Left ventricle myocardium inferior (tissue), 1 donor: ENCODE measurements around the gene CNKSR1. TPM values are rescaled to one million over a fixed set of nuclear protein-coding genes. Genes with fewer than 3 reads are reported as not detected.
"Not testable (repeated sequence)": the region's sequence is repeated elsewhere in the genome, so short reads cannot be mapped to it uniquely, and the experiment has no call there.

ENCODE experiments used
- DNase-seq: peaks from one replicate; pipeline ENCODE4 v3.0.0-alpha.2; 2020
- H3K27ac ChIP-seq: fragments of 200-600 bp; replicated peaks from 2 replicates; pipeline ENCODE4 v1.8.0; 2021
- H3K27me3 ChIP-seq: fragments of 200-600 bp; 2 replicates; pipeline ENCODE4 v1.8.0; 2021; ENCODE audit warnings: low read depth
- H3K36me3 ChIP-seq: fragments of 200-600 bp; 2 replicates; pipeline ENCODE4 v1.8.0; 2021
- H3K4me1 ChIP-seq: fragments of 200-600 bp; 2 replicates; pipeline ENCODE4 v1.8.0; 2021
- H3K4me3 ChIP-seq: fragments of 200-600 bp; 2 replicates; pipeline ENCODE4 v1.8.0; 2021; ENCODE audit warnings: mild to moderate bottlenecking, moderate library complexity
- H3K9me3 ChIP-seq: fragments of 200-600 bp; replicated peaks from 2 replicates; pipeline ENCODE4 v1.8.0; 2021
- intact Hi-C: fragments of 100-400 bp; cut with micrococcal nuclease; formaldehyde crosslinking; loops from one replicate; pipeline ENCODE4 v1.11.0; 2022
- total RNA-seq: library from RNA; stranded (reverse); fragmentation: NEBNext Ultra II Directional; extraction: Animal tissue kit (Norgen Biotek cat#: 25700); gene quantifications from one replicate; pipeline ENCODE4 v1.2.1, GENCODE V29; 2021
- TF ChIP-seq, protein P1 (sequence below): fragments of 200-600 bp; IDR thresholded peaks from 2 replicates; pipeline ENCODE4 v1.8.0; 2021; ENCODE audit warnings: antibody characterized with exemption, mild to moderate bottlenecking, borderline replicate concordance
- donor health status: DM: no; HTN: yes; CAD: no; lungs with severe emphysema.

The CNKSR1 gene
- total RNA-seq, 1 donor from 2014 or later = 1.8 TPM

DNA sequence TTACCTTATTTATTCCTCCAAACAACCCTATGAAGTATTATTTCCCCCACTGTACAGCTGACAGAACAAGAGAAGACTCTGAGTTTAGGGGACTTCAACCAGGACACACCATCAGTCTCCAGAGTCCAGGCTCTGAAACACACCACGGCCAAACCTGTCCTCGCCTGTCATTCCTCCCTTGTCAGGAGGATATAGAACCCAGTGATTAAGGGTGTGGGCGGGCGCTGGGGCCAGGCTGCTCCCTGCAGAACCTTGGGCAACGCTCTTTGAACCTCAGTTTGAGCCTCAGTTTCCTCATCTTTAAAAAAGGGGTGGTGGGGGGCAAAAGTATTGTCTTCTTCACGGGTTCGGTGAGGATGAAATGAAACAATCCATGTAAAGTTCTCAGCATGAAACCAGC is 47.3 kb downstream of the CNKSR1 start:
- peak overlapping the region; percentile 71 for H3K27ac ChIP-seq
- H3K36me3 ChIP-seq = no peaks in the 10 kb centered on the region
- no peak for DNase-seq
- TF ChIP-seq, protein P1, sequence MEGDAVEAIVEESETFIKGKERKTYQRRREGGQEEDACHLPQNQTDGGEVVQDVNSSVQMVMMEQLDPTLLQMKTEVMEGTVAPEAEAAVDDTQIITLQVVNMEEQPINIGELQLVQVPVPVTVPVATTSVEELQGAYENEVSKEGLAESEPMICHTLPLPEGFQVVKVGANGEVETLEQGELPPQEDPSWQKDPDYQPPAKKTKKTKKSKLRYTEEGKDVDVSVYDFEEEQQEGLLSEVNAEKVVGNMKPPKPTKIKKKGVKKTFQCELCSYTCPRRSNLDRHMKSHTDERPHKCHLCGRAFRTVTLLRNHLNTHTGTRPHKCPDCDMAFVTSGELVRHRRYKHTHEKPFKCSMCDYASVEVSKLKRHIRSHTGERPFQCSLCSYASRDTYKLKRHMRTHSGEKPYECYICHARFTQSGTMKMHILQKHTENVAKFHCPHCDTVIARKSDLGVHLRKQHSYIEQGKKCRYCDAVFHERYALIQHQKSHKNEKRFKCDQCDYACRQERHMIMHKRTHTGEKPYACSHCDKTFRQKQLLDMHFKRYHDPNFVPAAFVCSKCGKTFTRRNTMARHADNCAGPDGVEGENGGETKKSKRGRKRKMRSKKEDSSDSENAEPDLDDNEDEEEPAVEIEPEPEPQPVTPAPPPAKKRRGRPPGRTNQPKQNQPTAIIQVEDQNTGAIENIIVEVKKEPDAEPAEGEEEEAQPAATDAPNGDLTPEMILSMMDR = no peak
- intact Hi-C loops = no loop called here
- peaks cover 29% of the 10 kb centered on the region for H3K27me3 ChIP-seq
- H3K9me3 ChIP-seq = no peaks in the 10 kb centered on the region
- peak overlapping the region; percentile 69 for H3K4me3 ChIP-seq
- peaks cover 14% of the 10 kb centered on the region for H3K4me1 ChIP-seq

DNA sequence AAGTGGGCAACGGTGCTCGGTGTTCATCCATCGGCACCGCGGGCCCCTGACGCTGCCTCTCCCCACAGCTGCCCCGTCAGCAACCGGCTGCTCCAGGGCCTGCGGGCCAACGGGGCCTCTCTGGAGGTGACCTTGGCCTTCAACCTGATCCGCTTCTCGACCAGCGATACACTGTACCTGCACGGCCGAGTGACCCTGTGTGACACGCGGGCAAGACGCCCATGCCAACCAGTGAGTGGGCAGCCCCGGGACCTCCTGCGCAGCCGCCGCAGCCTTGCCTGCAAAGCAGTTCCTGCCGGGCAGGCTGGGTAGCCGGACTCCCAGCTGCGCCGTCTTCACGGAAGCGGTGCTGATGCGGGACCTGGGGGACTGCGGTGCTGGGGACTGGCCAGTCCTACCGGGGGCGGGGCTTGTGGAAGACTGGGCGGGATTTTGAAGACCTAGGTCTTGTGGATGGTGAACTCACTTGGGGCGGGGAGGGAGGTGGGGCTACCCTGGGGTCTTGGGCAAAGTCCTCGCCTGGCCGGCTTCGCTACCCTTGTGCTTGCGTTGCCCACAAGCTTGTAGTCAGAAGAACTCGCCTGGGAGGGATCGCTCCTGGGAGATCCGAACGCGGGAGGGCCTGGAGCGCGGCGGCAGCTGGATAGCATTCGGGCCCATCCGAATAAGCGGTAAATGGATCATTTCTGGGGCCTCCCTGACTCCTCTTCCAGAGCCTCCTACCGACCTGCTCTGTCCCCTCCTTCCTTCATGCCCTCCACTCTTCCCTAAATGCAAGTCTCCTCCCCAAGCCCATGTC is 47.9 kb downstream of the CNKSR1 start:
- H3K4me1 ChIP-seq = peaks cover 14% of the 10 kb centered on the region
- DNase-seq = peak; percentile 73
- TF ChIP-seq, protein P1 = no peak
- peaks cover 29% of the 10 kb centered on the region for H3K27me3 ChIP-seq
- H3K27ac ChIP-seq = peak overlapping the region; percentile 71
- H3K4me3 ChIP-seq = peak overlapping the region; percentile 69
- H3K9me3 ChIP-seq = no peaks in the 10 kb centered on the region
- no peaks in the 10 kb centered on the region for H3K36me3 ChIP-seq
- intact Hi-C loops = no loop called here

DNA sequence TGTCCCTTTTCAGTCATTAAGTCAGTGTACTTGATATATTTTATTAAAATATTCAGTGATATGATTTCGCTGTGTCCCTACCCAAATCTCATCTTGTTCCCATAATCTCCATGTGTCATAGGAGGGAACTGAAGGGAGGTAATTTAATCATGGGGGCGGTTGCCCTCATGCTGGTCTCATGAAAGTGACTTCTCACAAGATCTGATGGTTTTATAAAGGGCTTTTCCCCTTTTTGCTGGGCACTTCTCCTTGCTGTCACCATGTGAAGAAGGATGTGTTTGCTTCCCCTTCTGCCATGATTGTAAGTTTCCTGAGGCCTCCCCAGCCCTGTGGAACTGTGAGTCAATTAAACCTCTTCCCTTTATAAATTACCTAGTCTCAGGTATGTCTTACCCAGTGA is 53.4 kb downstream of the CNKSR1 start:
- peaks cover 23% of the 10 kb centered on the region for H3K4me1 ChIP-seq
- H3K36me3 ChIP-seq, H3K9me3 ChIP-seq, H3K4me3 ChIP-seq, DNase-seq, H3K27ac ChIP-seq, intact Hi-C loops: not testable (repeated sequence)
- peaks cover 18% of the 10 kb centered on the region for H3K27me3 ChIP-seq

DNA sequence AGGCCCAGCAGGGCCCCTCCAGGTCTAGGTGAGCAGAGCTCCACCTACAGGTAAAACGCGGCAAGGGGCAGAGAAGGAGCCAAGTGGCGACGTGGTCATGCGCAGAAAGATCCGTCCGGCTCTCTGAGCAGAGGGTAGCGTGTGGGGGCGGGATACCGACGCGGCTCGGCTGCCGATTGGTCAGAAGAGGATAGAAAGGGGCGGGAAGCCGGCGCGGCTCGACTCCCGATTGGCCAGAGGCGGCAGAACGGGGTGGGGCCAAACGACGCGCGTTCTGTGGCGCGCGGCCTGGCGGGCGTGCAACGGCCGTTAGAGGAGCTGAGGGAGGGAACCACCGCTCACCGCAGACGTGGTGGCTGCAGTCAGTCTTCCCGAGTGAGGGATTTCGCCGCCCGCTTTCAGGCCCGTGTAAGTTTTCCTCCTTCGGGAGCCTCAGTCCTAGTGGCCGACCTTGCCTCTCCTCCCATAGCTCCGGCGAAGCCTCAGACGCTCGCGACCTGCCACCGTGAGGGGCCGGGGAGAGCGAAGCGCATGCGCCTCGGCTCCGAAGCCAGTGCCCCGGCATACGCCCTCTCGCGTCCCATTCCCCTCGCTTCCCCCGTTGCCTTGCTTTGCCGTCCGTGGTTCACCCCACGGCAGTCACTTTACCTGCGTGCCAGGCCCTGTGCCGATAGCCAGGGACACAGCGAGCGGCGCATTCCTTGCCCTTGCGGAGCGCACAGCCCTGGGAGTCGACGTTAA is 56.8 kb downstream of the CNKSR1 start, which contains the start of gene CEP85:
CEP85 (plus strand) TSS at position 298 of the 741 bp plus-strand sequence. CDS start 5,584 bp downstream, outside the sequence.
- Histone ChIP-seq H3K27ac (peak within 1 kb of the TSS; percentile 93), H3K4me3 (peak within 1 kb of the TSS; percentile 87), H3K9me3 (no peaks in the 10 kb centered on the region), H3K36me3 (no peaks in the 10 kb centered on the region), H3K4me1 (peaks cover 38% of the 10 kb centered on the region), H3K27me3 (no peaks in the 10 kb centered on the region)
- intact Hi-C loops = no loop called here
- peak; percentile 98 for DNase-seq
- TF ChIP-seq, protein P1 = peak; percentile 87

DNA sequence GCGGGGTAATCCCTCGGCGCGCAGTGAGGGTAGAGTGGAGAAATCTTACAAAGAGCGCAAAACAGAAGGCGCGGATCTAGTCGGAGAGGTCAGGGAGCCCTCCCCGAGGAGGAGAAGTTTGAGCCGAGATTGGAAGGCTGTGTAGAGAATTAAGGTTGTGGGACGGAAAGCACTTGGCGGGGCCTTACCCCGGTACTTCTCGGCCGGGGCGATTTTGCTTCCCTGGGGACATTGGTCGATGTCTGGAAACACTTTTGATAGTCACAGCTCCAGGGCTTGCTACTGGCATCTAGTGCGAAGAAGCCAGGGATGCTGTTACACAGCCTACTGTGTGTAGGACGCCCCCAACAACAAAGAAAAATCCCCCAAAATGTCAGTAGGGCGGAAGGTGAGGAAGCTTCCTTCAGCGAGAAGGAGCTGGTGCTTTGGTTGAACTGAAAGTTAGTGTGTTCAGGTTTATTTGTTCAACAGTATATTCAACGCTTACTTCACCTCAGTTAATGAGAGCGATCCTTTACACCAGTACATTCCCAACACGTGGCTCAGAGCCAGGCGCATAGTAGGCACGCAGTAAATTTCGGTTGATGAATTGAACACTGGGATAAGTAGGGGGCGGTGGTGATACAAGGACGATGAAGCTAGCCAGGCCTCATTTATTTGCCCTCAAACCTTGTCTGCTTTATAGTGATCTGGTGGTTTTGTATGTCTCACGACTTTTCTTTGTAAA is 57.5 kb downstream of the CNKSR1 start:
- H3K4me1 ChIP-seq = peaks cover 46% of the 10 kb centered on the region
- TF ChIP-seq, protein P1 = no peak
- intact Hi-C loops = no loop called here
- H3K27ac ChIP-seq = peak overlapping the region; percentile 93
- no peak for DNase-seq
- no peaks in the 10 kb centered on the region for H3K9me3 ChIP-seq
- no peaks in the 10 kb centered on the region for H3K36me3 ChIP-seq
- no peaks in the 10 kb centered on the region for H3K27me3 ChIP-seq
- peak overlapping the region; percentile 87 for H3K4me3 ChIP-seq
